ENCODE results near the gene LRP11.

Gene LRP11

GRCh38 chr6:149813351-149813750 is 50.8 kb downstream of the LRP11 start:
- ChIA-PET POLR2A (no interaction called here), CTCF (no interaction called here)
- Histone ChIP-seq H3K4me3 (ENCODE audit: low read depth, low read length) (no peak overlapping the region), H3K27ac (ENCODE audit: extremely low read depth, low read depth, low read length) (no peak overlapping the region), H3K9me3 (ENCODE audit: control insufficient read depth, insufficient read depth, low read depth, low read length) (no peaks in the 10 kb centered on the region), H3K4me1 (ENCODE audit: control insufficient read depth, insufficient read depth, low read length) (no peaks in the 10 kb centered on the region), H3K36me3 (ENCODE audit: control insufficient read depth in 2 of 2, insufficient read depth in 1 of 2, low read length in 2 of 2) (peaks cover 7 to 36% of the 10 kb centered on the region in 2 experiments)
- TF ChIP-seq KLF8 (tag by site-specific recombination; IDR thresholded peaks at IDR 0.05) = no peak
- TF ChIP-seq SETDB1 (IDR thresholded peaks at IDR 0.05; ENCODE audit: insufficient read length, low read length) = no peak
- no peak for TF ChIP-seq ZNF621 (tag by site-specific recombination; IDR thresholded peaks at IDR 0.05)
- no peak for TF ChIP-seq ZNF112 (tag by site-specific recombination; IDR thresholded peaks at IDR 0.05)
- no peak for TF ChIP-seq PRDM2 (tag by site-specific recombination; IDR thresholded peaks at IDR 0.05; ENCODE audit: borderline replicate concordance)
- TF ChIP-seq ZNF530 (tag by site-specific recombination; IDR thresholded peaks at IDR 0.05; ENCODE audit: low read depth) = no peak
- TF ChIP-seq IKZF3 (tag by site-specific recombination; IDR thresholded peaks at IDR 0.05) = no peak
- TF ChIP-seq HOXC10 (CRISPR knock-in tag; IDR thresholded peaks at IDR 0.05) = no peak
- TF ChIP-seq OVOL3 (tag by site-specific recombination; IDR thresholded peaks at IDR 0.05) = no peak
- no peak for TF ChIP-seq INSM2 (tag by site-specific recombination; IDR thresholded peaks at IDR 0.05)
- TF ChIP-seq ZNF24 (tag by site-specific recombination; IDR thresholded peaks at IDR 0.05) = no peak
- TF ChIP-seq ATF2 (tag by site-specific recombination; IDR thresholded peaks at IDR 0.05; ENCODE audit: low read depth) = no peak
- TF ChIP-seq ZNF433 (tag by site-specific recombination; IDR thresholded peaks at IDR 0.05; ENCODE audit: low read depth) = no peak
- TF ChIP-seq ZNF692 (tag by site-specific recombination; IDR thresholded peaks at IDR 0.05) = no peak
- TF ChIP-seq BCL11B (tag by site-specific recombination; IDR thresholded peaks at IDR 0.05; ENCODE audit: low read depth) = no peak
- TF ChIP-seq ZNF202 (tag by site-specific recombination; IDR thresholded peaks at IDR 0.05; ENCODE audit: borderline replicate concordance) = no peak
- no peak for TF ChIP-seq KLF16 (tag by site-specific recombination; IDR thresholded peaks at IDR 0.05)
- no peak for TF ChIP-seq ZNF704 (tag by site-specific recombination; IDR thresholded peaks at IDR 0.05)
- TF ChIP-seq RBAK (tag by site-specific recombination; IDR thresholded peaks at IDR 0.05) = no peak

Data from HEK293 (cell line).